ENCODE results near the gene KAT2B. TPM values are rescaled to one million over a fixed set of nuclear protein-coding genes. Genes with fewer than 3 reads are reported as not detected.

KAT2B gene
- total RNA-seq, 1 experiment from 2014 or later, result 0.31 TPM

DNA sequence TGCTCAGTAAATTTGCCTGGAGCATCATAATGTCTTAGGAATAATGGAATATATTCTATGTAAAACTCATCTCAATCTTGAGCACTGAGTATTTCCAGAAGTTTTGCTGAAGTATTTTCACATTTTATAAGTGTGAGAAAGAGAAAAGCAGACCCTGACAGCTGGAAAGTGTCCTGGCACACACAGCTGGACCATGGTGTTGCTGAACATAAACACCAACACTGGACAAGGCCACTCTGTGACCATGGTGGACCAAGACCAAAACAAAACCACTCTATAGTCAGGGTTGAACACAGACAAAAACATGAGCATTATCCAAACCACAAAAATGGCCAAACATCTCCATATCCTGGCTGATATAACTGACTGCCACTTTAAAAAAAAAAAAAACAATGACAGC is 160.9 kb downstream of the KAT2B start:
- no peaks in the 10 kb centered on the region for H3K36me3 ChIP-seq (replicated peaks; ENCODE audit: control insufficient read depth, insufficient read depth, low read length)
- H3K4me3 ChIP-seq (ENCODE audit: insufficient read depth, low read depth, low read length), result no peak overlapping the region
- no peaks in the 10 kb centered on the region for H3K27me3 ChIP-seq (ENCODE audit: control insufficient read depth, insufficient read depth, low read length)
- DNase-seq, result no peak

Other genes with a start within 250 kb of the KAT2B start
- gene EFHB, start 106.2 kb upstream of the KAT2B start, total RNA-seq (2014; rRNA removed; shearing (Covaris generic)), result 0.17 and 0.22 TPM in 2 replicates
- 34.4 and 60.0 TPM in 2 replicates for gene RAB5A, start 93.3 kb upstream of the KAT2B start, total RNA-seq (2014; rRNA removed; shearing (Covaris generic))
- gene PP2D1, start 28.2 kb upstream of the KAT2B start, total RNA-seq (2014; rRNA removed; shearing (Covaris generic)), result not detected in 2 replicates
- gene SGO1, start 145.8 kb downstream of the KAT2B start, total RNA-seq (2014; rRNA removed; shearing (Covaris generic)), result 20.7 and 21.6 TPM in 2 replicates

Data from H7 (cell line).